ENCODE measurements around the gene PPM1A. TPM values are rescaled to one million over a fixed set of nuclear protein-coding genes. Genes with fewer than 3 reads are reported as not detected.

PPM1A gene
- total and polyA plus RNA-seq, 2 of the 13 experiments (the other 11 are each of a cell fraction or from before 2014, with no cell fraction given): 23.3 to 29.8 TPM

DNA sequence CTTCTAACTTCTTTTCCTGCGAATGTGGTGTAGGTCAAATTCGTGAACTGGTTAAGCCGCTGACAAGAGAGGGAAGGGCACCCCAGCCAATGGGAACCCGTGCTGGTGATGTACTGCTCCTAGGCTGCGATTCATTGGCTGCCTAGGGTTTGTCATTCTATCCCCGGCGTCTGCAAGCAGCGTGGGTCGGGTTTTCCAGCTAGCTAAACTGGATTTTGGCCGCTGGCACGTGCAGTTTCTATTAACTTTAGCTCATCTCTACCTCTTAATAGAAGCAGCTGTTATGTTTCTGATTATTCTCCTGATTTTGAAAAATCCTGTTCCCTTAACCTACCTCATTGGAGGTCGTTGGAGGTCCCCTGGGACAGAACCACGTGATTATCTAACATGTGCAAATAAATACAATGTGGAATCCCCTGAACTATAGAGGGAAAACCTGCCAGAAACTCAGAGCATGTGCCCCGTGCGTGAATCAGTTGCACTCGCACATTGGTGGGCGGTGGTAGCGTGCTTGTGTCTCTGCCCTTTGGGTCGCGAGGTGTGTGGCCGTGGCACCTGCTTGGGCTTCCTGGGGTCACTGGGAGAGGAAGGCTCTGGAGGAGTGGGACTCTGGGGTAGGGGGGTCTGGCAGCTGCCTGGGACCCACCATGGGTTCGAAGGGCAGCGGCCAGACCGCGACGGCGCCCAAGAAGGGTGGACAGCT lies 876 bp upstream of the PPM1A start (continued):
- no peak for TF ChIP-seq HMG20B (CRISPR knock-in tag; conservative IDR thresholded peaks at IDR 0.05)
- no peak for TF ChIP-seq ZNF530 (CRISPR knock-in tag; IDR thresholded peaks at IDR 0.05; ENCODE audit: low read depth)
- no peak for TF ChIP-seq CENPX (CRISPR knock-in tag; IDR thresholded peaks at IDR 0.05)
- 0 out of 2 replicates have a peak, but pooled peaks have one; percentile 2 for TF ChIP-seq MTA1 (CRISPR knock-in tag; IDR thresholded peaks at IDR 0.05; ENCODE audit: borderline replicate concordance)
- peak; percentile 63; the same call in 1 of the 2 replicates for TF ChIP-seq PCBP1 (IDR thresholded peaks at IDR 0.05; ENCODE audit: borderline replicate concordance, low read depth, low read length)
- TF ChIP-seq KLF12 (CRISPR knock-in tag; IDR thresholded peaks at IDR 0.05; ENCODE audit: borderline replicate concordance): no peak
- no peak for TF ChIP-seq MIER2 (CRISPR knock-in tag; IDR thresholded peaks at IDR 0.05)
- peak; percentile 42 for TF ChIP-seq THAP11 (CRISPR knock-in tag; IDR thresholded peaks at IDR 0.05)
- TF ChIP-seq, protein P1, sequence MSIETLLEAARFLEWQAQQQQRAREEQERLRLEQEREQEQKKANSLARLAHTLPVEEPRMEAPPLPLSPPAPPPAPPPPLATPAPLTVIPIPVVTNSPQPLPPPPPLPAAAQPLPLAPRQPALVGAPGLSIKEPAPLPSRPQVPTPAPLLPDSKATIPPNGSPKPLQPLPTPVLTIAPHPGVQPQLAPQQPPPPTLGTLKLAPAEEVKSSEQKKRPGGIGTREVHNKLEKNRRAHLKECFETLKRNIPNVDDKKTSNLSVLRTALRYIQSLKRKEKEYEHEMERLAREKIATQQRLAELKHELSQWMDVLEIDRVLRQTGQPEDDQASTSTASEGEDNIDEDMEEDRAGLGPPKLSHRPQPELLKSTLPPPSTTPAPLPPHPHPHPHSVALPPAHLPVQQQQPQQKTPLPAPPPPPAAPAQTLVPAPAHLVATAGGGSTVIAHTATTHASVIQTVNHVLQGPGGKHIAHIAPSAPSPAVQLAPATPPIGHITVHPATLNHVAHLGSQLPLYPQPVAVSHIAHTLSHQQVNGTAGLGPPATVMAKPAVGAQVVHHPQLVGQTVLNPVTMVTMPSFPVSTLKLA (IDR thresholded peaks at IDR 0.05): peak; percentile 69
- peak; percentile 70 for TF ChIP-seq SP2 (CRISPR knock-in tag; IDR thresholded peaks at IDR 0.05)
- peak; percentile 91 for TF ChIP-seq BHLHE40 (IDR thresholded peaks at IDR 0.05; ENCODE audit: low read length)
- TF ChIP-seq ZNF382 (CRISPR knock-in tag; IDR thresholded peaks at IDR 0.05; ENCODE audit: borderline replicate concordance): no peak
- TF ChIP-seq, protein P2, sequence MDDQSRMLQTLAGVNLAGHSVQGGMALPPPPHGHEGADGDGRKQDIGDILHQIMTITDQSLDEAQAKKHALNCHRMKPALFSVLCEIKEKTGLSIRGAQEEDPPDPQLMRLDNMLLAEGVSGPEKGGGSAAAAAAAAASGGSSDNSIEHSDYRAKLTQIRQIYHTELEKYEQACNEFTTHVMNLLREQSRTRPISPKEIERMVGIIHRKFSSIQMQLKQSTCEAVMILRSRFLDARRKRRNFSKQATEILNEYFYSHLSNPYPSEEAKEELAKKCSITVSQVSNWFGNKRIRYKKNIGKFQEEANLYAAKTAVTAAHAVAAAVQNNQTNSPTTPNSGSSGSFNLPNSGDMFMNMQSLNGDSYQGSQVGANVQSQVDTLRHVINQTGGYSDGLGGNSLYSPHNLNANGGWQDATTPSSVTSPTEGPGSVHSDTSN (CRISPR knock-in tag; IDR thresholded peaks at IDR 0.05; ENCODE audit: borderline replicate concordance): 0 out of 2 replicates have a peak, but pooled peaks have one; percentile 60
- TF ChIP-seq NFKBIZ (CRISPR knock-in tag; IDR thresholded peaks at IDR 0.05): no peak; the same call in 1 of the 2 replicates
- TF ChIP-seq, protein P3, sequence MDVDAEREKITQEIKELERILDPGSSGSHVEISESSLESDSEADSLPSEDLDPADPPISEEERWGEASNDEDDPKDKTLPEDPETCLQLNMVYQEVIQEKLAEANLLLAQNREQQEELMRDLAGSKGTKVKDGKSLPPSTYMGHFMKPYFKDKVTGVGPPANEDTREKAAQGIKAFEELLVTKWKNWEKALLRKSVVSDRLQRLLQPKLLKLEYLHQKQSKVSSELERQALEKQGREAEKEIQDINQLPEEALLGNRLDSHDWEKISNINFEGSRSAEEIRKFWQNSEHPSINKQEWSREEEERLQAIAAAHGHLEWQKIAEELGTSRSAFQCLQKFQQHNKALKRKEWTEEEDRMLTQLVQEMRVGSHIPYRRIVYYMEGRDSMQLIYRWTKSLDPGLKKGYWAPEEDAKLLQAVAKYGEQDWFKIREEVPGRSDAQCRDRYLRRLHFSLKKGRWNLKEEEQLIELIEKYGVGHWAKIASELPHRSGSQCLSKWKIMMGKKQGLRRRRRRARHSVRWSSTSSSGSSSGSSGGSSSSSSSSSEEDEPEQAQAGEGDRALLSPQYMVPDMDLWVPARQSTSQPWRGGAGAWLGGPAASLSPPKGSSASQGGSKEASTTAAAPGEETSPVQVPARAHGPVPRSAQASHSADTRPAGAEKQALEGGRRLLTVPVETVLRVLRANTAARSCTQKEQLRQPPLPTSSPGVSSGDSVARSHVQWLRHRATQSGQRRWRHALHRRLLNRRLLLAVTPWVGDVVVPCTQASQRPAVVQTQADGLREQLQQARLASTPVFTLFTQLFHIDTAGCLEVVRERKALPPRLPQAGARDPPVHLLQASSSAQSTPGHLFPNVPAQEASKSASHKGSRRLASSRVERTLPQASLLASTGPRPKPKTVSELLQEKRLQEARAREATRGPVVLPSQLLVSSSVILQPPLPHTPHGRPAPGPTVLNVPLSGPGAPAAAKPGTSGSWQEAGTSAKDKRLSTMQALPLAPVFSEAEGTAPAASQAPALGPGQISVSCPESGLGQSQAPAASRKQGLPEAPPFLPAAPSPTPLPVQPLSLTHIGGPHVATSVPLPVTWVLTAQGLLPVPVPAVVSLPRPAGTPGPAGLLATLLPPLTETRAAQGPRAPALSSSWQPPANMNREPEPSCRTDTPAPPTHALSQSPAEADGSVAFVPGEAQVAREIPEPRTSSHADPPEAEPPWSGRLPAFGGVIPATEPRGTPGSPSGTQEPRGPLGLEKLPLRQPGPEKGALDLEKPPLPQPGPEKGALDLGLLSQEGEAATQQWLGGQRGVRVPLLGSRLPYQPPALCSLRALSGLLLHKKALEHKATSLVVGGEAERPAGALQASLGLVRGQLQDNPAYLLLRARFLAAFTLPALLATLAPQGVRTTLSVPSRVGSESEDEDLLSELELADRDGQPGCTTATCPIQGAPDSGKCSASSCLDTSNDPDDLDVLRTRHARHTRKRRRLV (CRISPR knock-in tag; IDR thresholded peaks at IDR 0.05): 0 out of 2 replicates have a peak, but pooled peaks have one; percentile 55
- TF ChIP-seq ZSCAN30 (CRISPR knock-in tag; IDR thresholded peaks at IDR 0.05): 0 out of 2 replicates have a peak, but pooled peaks have one; percentile 56
- no peak for TF ChIP-seq ZNF678 (CRISPR knock-in tag; IDR thresholded peaks at IDR 0.05)
- TF ChIP-seq ZNF557 (CRISPR knock-in tag; IDR thresholded peaks at IDR 0.05): peak; percentile 40; the same call in 1 of the 2 replicates
- TF ChIP-seq HHEX (CRISPR knock-in tag; IDR thresholded peaks at IDR 0.05): no peak
- peak; percentile 73; the same call in 1 of the 2 replicates for TF ChIP-seq ZNF264 (CRISPR knock-in tag; IDR thresholded peaks at IDR 0.05)
- peak; percentile 76; the same call in 1 of the 2 replicates for TF ChIP-seq GLI4 (CRISPR knock-in tag; IDR thresholded peaks at IDR 0.05; ENCODE audit: borderline replicate concordance)
- TF ChIP-seq EEA1 (CRISPR knock-in tag; IDR thresholded peaks at IDR 0.05; ENCODE audit: borderline replicate concordance): peak; percentile 54
- no peak for TF ChIP-seq ZNF121 (CRISPR knock-in tag; IDR thresholded peaks at IDR 0.05)
- TF ChIP-seq ZNF510 (CRISPR knock-in tag; IDR thresholded peaks at IDR 0.05; ENCODE audit: low read depth): no peak
